Right lung (tissue), 5 donors: ENCODE measurements around the gene SERPINA6. TPM values are rescaled to one million over a fixed set of nuclear protein-coding genes. Genes with fewer than 3 reads are reported as not detected.
"Not testable (repeated sequence)": the region's sequence is repeated elsewhere in the genome, so short reads cannot be mapped to it uniquely, and the experiment has no call there.

Experiments
- DNase-seq, 2 donors: peaks; one replicate each; pipeline ENCODE4 v3.0.0-alpha.2; 2013
- polyA plus RNA-seq, 5 donors: library from polyadenylated mRNA; unstranded; fragments of 120-200 nt; gene quantifications; one replicate each; pipeline versions ENCODE4 v1.2.1 to v1.2.3, GENCODE V29; 2013; ENCODE audit warnings: inconsistent platforms in 1 of 5, low replicate concordance in 1 of 5; ENCODE audit not compliant: insufficient read length in 5 of 5, insufficient read depth in 1 of 5

Gene SERPINA6
- polyA plus RNA-seq, 5 donors, result 0.06 to 1.4 TPM; not detected in 3

DNA sequence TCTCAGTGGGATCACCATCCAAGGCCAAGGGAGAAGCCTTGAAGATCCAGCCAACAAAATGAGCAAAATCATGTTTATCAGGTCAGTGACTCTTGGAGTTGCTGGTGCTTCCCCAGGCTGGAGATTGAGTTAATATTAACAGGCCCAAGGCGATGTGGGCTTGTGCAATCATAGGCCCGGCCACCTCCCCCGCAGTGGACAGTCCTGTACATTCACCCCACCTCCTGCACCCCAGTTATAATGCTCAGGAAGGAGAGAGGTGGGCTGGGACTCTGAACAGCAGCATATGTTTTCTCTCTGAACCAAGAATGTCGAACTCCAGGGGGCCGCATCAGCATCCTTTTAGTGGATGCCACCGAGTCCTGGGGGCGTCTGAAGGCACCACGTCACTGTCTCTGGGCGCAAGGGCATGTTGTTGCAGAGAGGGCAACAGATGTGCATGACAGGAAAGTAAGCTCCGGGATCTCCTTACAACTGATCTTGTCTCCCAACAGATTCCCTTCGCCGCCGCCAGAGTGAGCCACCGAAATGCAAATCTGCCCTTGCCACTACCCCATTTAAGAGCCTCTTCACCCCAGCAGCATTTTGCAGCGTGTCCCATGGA lies 32.2 kb upstream of the SERPINA6 start:
- peak; percentile 5 to 9 for DNase-seq

DNA sequence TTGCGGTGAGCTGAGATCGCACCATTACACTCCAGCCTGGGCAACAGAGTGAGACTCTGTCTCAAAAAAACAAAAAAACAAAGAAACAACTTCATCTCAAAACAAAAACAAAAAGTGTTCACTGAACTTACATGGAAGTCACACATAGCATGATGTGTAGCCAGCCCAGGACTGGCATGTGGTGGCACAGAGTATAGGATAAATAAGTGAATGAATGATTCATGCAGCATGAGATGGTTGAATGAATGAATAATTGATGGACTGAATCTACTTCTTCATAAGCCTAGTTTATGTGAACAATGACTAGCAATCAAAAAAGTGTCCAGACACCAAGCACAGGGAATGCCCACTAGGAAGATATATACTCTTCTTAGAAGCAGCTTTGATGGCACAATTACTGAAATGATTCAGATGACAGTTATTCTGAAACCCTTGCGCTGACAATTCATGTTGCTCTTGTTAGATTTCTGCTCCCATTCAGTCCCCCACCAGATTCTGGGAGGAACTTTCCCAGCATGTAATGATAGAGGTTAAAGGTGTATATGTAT lies 31.6 kb upstream of the SERPINA6 start:
- no peak for DNase-seq

- not testable (repeated sequence) for DNase-seq
These were observed 31.1 kb upstream of the SERPINA6 start for GRCh38 chr14:94354190-94354589.

DNA sequence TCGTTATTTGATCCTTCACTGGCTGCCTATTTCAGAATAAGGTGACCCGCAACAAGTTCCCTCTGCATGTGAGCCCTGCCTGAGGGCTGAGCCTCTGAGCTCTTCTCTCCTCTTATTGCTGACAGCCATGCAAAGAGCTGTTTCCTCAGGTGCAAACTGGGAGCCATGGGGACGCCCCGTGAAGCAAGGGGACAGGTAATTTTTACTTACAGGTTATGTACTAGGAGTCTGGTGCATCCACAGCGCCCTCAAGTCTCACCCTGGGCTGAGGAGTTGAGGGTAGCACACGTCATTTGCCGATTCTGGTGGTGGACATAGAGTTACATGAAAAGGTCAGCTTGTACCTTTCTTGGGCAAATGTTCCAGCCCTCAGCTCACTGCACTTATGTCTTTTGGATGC lies 26.1 kb upstream of the SERPINA6 start:
- no peak for DNase-seq

GRCh38 chr14:94348836-94349235 lies 25.7 kb upstream of the SERPINA6 start:
- no peak for DNase-seq

- DNase-seq, result no peak
These were observed 23.7 kb upstream of the SERPINA6 start for GRCh38 chr14:94346841-94347240.

GRCh38 chr14:94346065-94346786 lies 23.1 kb upstream of the SERPINA6 start:
- DNase-seq, result not testable (repeated sequence)

DNA sequence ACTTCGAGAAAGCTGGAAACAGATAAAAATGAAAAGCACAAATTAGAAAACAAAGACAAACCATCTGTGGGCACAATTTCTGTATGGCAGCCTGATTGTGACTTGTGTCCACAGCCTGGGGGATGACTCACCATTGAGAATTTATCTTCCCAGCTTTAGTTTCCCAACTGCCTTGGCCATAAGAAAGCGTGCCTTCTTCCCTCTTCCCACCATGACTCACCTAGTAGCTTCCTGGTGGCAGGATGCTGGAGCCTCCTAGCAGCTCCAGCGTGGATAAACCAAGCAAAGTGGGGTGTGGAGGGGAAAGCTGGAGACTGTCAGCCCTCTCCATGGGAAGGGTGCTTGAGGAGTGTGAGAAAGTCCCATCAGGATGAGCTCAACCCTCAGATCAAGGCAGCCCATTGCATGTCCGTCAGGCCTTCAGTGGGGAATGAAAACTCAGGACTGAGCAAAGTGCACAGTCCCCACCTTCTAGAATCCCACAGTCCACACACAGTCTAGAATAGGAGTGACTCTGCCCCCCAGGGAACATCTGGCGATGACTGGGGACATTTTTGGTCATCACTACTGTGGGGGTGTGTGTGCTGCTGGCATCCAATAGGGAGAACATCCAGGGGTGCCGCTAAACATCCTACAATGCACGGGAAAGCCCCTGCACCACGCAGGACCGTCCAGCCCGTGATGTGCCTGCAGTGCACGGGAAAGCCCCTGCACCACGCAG lies 22.4 kb upstream of the SERPINA6 start:
- no peak for DNase-seq

- no peak for DNase-seq
These were observed 21.3 kb upstream of the SERPINA6 start for GRCh38 chr14:94344389-94344788.

GRCh38 chr14:94343238-94344005 lies 20.3 kb upstream of the SERPINA6 start:
- no peak for DNase-seq

- DNase-seq, result peak; percentile 82 to 85
These were observed 19.3 kb upstream of the SERPINA6 start for GRCh38 chr14:94342334-94342934.

DNA sequence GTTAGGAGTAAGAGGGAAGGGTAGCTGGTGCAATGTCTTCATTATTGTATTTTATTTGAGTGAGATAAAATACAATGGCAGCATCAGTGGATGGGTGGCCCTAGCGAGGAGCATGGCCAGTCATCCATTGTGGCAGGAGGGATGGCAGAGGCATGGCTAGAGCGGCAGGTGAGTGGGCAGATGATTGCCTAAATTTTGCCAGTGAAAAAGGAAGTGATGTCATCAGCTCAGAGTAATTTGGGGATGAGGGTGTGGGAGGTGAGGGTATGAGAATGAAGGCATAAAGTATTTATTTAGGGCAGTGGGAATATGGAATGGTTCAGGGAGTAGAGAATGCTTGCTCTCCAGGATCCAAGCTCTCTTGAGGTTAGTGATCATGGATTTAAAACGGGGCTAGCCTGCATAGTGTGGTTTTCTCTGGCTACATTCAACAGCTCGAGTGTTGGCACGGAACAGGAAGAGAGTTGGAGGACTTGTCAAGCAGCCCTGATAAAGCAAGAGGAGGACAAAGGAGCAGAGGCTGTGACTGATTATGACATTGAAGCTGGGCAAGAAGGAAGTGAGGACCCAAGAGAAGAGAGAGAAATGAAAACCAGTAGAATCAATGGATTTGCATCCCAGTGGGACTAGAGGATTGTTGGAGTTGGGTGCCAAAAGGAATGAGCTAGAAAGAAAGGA lies 18.7 kb upstream of the SERPINA6 start:
- peak in 1 of 2 donors; percentile 3 for DNase-seq

DNA sequence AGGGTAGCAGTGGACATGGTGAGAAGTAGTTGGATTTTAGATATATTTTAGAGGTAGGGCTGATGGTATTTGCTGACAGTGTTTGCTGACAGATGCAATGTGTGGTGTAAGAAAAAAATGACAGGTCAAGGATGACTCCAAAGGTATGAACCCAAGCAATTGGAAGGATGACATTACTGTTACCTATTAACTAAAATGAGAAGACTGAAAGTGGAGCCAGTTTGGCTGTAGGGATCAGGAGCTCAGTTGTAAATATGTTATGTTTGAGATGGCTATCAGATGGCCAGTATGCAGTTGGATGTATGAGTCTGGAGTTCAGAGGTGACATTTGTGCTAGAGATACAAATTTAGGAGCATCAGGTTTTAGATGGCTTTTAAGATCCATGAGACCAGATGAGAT lies 17.4 kb upstream of the SERPINA6 start:
- no peak for DNase-seq

- no peak for DNase-seq
These were observed 14.9 kb upstream of the SERPINA6 start for GRCh38 chr14:94338023-94338422.

GRCh38 chr14:94337274-94337673 lies 14.1 kb upstream of the SERPINA6 start:
- no peak for DNase-seq

- no peak for DNase-seq
These were observed 11.7 kb upstream of the SERPINA6 start for GRCh38 chr14:94334872-94335271.

DNA sequence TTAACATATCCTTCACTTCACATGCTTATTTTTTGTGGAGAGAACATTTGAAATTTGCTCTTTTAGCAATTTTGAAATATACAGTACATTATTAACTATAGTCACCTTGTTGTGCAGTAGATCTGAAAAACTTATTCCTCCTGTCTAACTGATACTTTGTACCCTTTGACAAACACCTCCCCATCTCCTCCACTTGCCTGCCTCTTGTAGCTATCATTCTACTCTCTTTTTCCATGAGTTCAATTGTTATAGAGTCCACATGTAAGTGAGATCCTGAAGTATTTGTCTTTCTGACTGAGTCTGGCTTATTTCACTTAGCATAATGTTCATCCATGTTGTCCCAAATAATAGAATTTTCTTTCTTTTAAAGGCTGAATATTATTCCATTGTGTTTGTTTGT lies 9.5 kb upstream of the SERPINA6 start:
- no peak for DNase-seq

GRCh38 chr14:94332063-94332583 lies 9.0 kb upstream of the SERPINA6 start:
- DNase-seq, result no peak

GRCh38 chr14:94331462-94331861 lies 8.3 kb upstream of the SERPINA6 start:
- DNase-seq, result no peak

- DNase-seq, result no peak
These were observed 7.7 kb upstream of the SERPINA6 start for GRCh38 chr14:94330857-94331256.

GRCh38 chr14:94330432-94330831 lies 7.3 kb upstream of the SERPINA6 start:
- DNase-seq, result no peak
